A673 (cell line): ENCODE results near the gene GPI. TPM values are rescaled to one million over a fixed set of nuclear protein-coding genes. Genes with fewer than 3 reads are reported as not detected.

Experiments used
- BruUV-seq: library from RNA; stranded (reverse); fragments of 400-500 nt; replicated peaks from 2 replicates; lab custom pipeline; 2021; lab: Mats Ljungman, UMichigan
- CTCF ChIA-PET: fragments of 300-600 bp; sonication (Branson Sonifier 250); formaldehyde crosslinking; loops from one replicate; lab custom pipeline; 2022; ENCODE audit warnings: antibody characterized with exemption; lab: Charles Lee
- POLR2A ChIA-PET: fragments of 300-600 bp; sonication (Branson Sonifier 250); formaldehyde crosslinking; loops from one replicate; lab custom pipeline; 2022; ENCODE audit warnings: antibody characterized with exemption; ENCODE audit not compliant: low non-redundant PET; lab: Charles Lee
- DNase-seq: peaks from one replicate; pipeline ENCODE4 v3.0.0-alpha.2; 2015; ENCODE audit warnings: low spot score
- H3K27ac ChIP-seq: fragments of 200-600 bp; sonication (generic); 2 replicates; pipeline ENCODE4 v1.5.1; 2016; ENCODE audit warnings: mixed run types, low read depth, mild to moderate bottlenecking, mixed read lengths, antibody characterized with exemption, low read length; ENCODE audit not compliant: poor library complexity, severe bottlenecking
- H3K27me3 ChIP-seq: fragments of 200-600 bp; sonication (generic); replicated peaks from 2 replicates; pipeline ENCODE4 v1.6.1; 2017; ENCODE audit warnings: mixed run types, low read depth, mild to moderate bottlenecking, mixed read lengths, antibody characterized with exemption, low read length; ENCODE audit not compliant: insufficient read depth, poor library complexity
- H3K36me3 ChIP-seq: fragments of 200-600 bp; sonication (generic); 2 replicates; pipeline ENCODE4 v1.6.1; 2016; ENCODE audit warnings: mixed run types, mild to moderate bottlenecking, mixed read lengths, antibody characterized with exemption, low read length; ENCODE audit not compliant: insufficient read depth, poor library complexity, severe bottlenecking
- H3K4me1 ChIP-seq: fragments of 200-600 bp; sonication (generic); 2 replicates; pipeline ENCODE4 v1.6.1; 2017; ENCODE audit warnings: mixed run types, mild to moderate bottlenecking, mixed read lengths, antibody characterized with exemption, low read length; ENCODE audit not compliant: insufficient read depth, poor library complexity, severe bottlenecking
- H3K4me3 ChIP-seq: fragments of 200-600 bp; sonication (generic); 2 replicates; pipeline ENCODE4 v1.5.1; 2016; ENCODE audit warnings: low read depth, mixed run types, mild to moderate bottlenecking, mixed read lengths, low read length; ENCODE audit not compliant: poor library complexity, severe bottlenecking
- H3K9me3 ChIP-seq: fragments of 200-600 bp; sonication (generic); 2 replicates; pipeline ENCODE4 v1.6.1; 2016; ENCODE audit warnings: mixed run types, low read depth, mild to moderate bottlenecking, mixed read lengths, antibody characterized with exemption, low read length; ENCODE audit not compliant: poor library complexity, severe bottlenecking
- EZH2 ChIP-seq: fragments of 200-600 bp; sonication (generic); IDR thresholded peaks from 2 replicates; pipeline ENCODE4 v1.6.1; 2017; ENCODE audit warnings: borderline replicate concordance, low read depth, mild to moderate bottlenecking, mixed read lengths, antibody characterized with exemption, low read length; ENCODE audit not compliant: poor library complexity, severe bottlenecking
- intact Hi-C: fragments of 100-400 bp; cut with micrococcal nuclease; formaldehyde crosslinking; loops from one replicate; pipeline ENCODE4 v1.10.0; 2022; ENCODE audit not compliant: unreplicated experiment
- total RNA-seq: library from RNA; stranded (reverse); gene quantifications from 2 replicates; pipeline ENCODE4 v1.2.3, GENCODE V29; 2021
- TF ChIP-seq, protein P1 (sequence below): fragments of 300-800, 200-600 bp; sonication (generic); conservative IDR thresholded peaks from 2 replicates; pipeline ENCODE4 v1.5.1; 2017; ENCODE audit warnings: low read depth, mild to moderate bottlenecking, antibody characterized with exemption, low read length, moderate library complexity, mixed read lengths

The GPI gene
- total RNA-seq, 1 experiment from 2014 or later, result 439 TPM

DNA sequence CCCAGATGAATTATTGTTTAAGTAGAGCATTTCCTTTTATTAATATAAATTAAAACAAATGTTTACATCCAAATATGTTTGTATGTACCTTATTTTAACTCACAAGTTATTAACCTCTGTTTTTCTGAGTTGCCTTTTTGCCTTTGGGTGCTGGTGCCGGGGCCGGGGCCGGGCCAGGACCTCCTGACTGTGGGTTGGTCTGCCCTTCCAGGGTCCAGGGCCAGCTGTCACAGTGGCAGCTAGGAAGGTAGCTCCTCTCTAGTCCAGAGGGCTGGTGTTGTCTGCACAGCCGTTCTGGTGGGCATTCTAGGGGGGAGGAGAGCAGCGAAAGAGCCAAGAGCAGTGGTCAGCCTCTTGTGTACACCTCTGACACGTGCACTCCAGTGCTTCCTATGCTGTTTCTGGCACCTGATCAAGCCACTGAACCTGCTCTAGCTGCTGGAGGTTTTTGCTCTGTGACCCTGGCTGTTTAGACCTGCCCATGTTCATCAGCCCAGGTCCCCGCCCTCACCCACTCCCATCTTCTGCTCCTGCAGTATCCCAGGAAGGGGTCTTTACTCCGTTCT, 61.2 kb downstream of the GPI start:
- H3K27me3 ChIP-seq, result no peaks in the 10 kb centered on the region
- ChIA-PET POLR2A (no interaction called here), CTCF (no interaction called here)
- no peak for DNase-seq
- peaks cover 12% of the 10 kb centered on the region for H3K4me1 ChIP-seq
- no peaks in the 10 kb centered on the region for H3K9me3 ChIP-seq
- H3K27ac ChIP-seq, result no peak overlapping the region
- intact Hi-C loops, result no loop called here
- no TSS peak for BruUV-seq
- no peak for TF ChIP-seq EZH2
- TF ChIP-seq, protein P1, sequence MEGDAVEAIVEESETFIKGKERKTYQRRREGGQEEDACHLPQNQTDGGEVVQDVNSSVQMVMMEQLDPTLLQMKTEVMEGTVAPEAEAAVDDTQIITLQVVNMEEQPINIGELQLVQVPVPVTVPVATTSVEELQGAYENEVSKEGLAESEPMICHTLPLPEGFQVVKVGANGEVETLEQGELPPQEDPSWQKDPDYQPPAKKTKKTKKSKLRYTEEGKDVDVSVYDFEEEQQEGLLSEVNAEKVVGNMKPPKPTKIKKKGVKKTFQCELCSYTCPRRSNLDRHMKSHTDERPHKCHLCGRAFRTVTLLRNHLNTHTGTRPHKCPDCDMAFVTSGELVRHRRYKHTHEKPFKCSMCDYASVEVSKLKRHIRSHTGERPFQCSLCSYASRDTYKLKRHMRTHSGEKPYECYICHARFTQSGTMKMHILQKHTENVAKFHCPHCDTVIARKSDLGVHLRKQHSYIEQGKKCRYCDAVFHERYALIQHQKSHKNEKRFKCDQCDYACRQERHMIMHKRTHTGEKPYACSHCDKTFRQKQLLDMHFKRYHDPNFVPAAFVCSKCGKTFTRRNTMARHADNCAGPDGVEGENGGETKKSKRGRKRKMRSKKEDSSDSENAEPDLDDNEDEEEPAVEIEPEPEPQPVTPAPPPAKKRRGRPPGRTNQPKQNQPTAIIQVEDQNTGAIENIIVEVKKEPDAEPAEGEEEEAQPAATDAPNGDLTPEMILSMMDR, result no peak
- peaks cover 9% of the 10 kb centered on the region for H3K36me3 ChIP-seq
- H3K4me3 ChIP-seq, result no peak overlapping the region

DNA sequence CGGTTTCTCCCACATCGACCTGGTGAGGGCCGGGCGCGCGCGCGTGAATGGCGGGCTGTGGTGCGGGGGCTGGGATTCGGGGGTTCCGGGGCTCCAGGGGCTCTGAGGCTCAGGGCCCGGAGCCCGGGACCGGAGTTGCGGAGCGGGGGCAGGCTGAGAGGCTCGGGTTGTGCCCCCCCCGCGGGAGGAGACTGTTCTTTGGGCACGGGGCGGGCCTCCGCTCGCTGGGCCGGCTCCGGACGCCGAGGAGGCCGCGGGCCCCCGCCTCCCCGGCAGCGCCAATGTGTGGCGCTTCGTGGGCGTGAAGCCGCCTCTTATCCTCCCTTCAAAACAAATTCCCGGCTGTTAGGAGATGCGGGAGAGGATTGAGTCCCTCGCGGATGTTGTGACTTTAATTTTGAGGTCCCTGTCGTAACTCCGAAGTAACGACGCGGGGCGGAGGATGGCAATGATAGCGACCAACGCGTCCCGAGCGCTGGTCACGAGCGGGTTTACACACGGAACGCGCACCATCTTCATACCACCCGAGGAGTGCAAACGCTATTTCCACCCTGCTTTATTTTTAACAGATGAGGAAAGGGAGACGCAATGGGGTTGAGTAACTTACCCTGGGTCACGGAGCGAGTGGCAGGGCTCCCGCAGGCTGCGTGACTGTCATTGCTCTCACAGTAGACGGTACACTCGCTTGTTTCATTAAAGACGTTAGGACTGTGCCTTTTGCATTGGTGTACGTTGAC, 63.7 kb downstream of the GPI start:
- ChIA-PET CTCF (no interaction called here), POLR2A (no interaction called here)
- H3K9me3 ChIP-seq, result no peaks in the 10 kb centered on the region
- BruUV-seq, result no TSS peak
- peak overlapping the region; percentile 93 for H3K4me3 ChIP-seq
- TF ChIP-seq, protein P1, result no peak
- TF ChIP-seq EZH2, result no peak
- peaks cover 29% of the 10 kb centered on the region for H3K36me3 ChIP-seq
- H3K27me3 ChIP-seq, result no peaks in the 10 kb centered on the region
- intact Hi-C loops, result no loop called here
- peak; percentile 48 for DNase-seq
- peaks cover 15% of the 10 kb centered on the region for H3K4me1 ChIP-seq
- peak overlapping the region; percentile 98 for H3K27ac ChIP-seq

DNA sequence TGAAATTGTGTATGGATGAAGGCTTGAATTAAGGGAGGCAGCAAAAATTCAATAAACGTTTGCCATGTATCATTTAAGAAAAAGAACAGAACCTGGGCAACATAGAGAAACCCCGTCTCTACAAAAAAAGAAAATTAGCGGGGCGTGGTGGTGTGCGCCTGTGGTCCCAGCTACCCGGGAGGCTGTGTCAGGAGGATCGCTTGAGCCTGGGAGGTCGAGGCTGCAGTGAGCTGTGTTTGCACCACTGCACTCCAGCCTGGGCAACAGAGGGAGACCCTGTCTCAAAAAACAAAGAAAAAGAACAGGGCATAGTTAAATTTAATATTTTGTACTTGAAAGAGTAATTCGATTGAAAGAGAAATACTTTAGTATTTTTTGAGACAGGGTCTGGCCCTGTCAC, 64.6 kb downstream of the GPI start:
- peaks cover 15% of the 10 kb centered on the region for H3K4me1 ChIP-seq
- H3K4me3 ChIP-seq, result peak overlapping the region; percentile 93
- no peak for TF ChIP-seq EZH2
- no peak overlapping the region for H3K27ac ChIP-seq
- no peak for DNase-seq
- ChIA-PET POLR2A (no interaction called here), CTCF (no interaction called here)
- intact Hi-C loops, result no loop called here
- H3K27me3 ChIP-seq, result no peaks in the 10 kb centered on the region
- no TSS peak for BruUV-seq
- H3K36me3 ChIP-seq, result peaks cover 32% of the 10 kb centered on the region
- H3K9me3 ChIP-seq, result no peaks in the 10 kb centered on the region
